K562 (cell line): Measurements from ENCODE around the gene SCGB1A1. TPM values are rescaled to one million over a fixed set of nuclear protein-coding genes. Genes with fewer than 3 reads are reported as not detected.

Source experiments
- CTBP1 ChIP-seq: fragments of 450-650 bp; IDR thresholded peaks from 2 replicates; pipeline ENCODE4 v1.6.1; 2016; ENCODE audit warnings: borderline replicate concordance
- CTCF ChIP-seq, 3 experiments: IDR thresholded peaks in 2 of 3; conservative IDR thresholded peaks in 1 of 3; 2 replicates each; pipeline ENCODE4 v1.5.1; 2011 to 2012; ENCODE audit warnings: low read length in 3 of 3, mild to moderate bottlenecking in 3 of 3, control low read depth in 2 of 3, improper control_type of control experiment in 1 of 3, inconsistent platforms in 1 of 3, low read depth in 1 of 3, mixed read lengths in 1 of 3, moderate library complexity in 1 of 3; ENCODE audit not compliant: insufficient read depth in 2 of 3
- HMBOX1 ChIP-seq: sonication (generic); IDR thresholded peaks from 2 replicates; pipeline ENCODE4 v1.6.1; 2016
- JUND ChIP-seq, 2 experiments: IDR thresholded peaks; 2 replicates in 1 of 2; 3 replicates in 1 of 2; pipeline ENCODE4 v1.6.1; 2011; ENCODE audit warnings: borderline replicate concordance in 2 of 2, low read depth in 2 of 2, low read length in 2 of 2, improper control_type of control experiment in 1 of 2, missing biosample characterization in 1 of 2, missing genetic modification characterization in 1 of 2, missing genetic modification reagents in 1 of 2
- MAFG ChIP-seq: fragments of 450-650 bp; conservative IDR thresholded peaks from 2 replicates; pipeline ENCODE4 v1.6.1; 2016; ENCODE audit warnings: missing genetic modification characterization, missing compliant biosample characterization
- PHF20 ChIP-seq: fragments of 450-650 bp; IDR thresholded peaks from 2 replicates; pipeline ENCODE4 v1.6.1; 2018; ENCODE audit not compliant: partially characterized antibody
- ZNF143 ChIP-seq: sonication (generic); formaldehyde crosslinking; IDR thresholded peaks from 2 replicates; pipeline ENCODE4 v1.9.0; 2022; ENCODE audit warnings: mild to moderate bottlenecking, missing genetic modification reagents
- ZNF311 ChIP-seq: fragments of 250-450 bp; sonication (Bioruptor Pico); IDR thresholded peaks from 2 replicates; pipeline ENCODE4 v1.4.0; 2020; ENCODE audit warnings: mild to moderate bottlenecking, moderate library complexity
- polyA plus RNA-seq, 8 experiments: library from polyadenylated mRNA; depleted of rRNA in 4 of 8; stranded (reverse) in 5 of 8; unstranded in 3 of 8; fragments of >200 nt; fragmentation: Nextera tagmentation in 2 of 8; fragmentation: Illumina TruSeq in 1 of 8; extraction: Ambion mirVana in 2 of 8; extraction: Trizol in 1 of 8; gene quantifications; 2 replicates each; pipeline versions ENCODE4 v1.2.1 to v1.2.3, GENCODE V29; 2011 to 2014; ENCODE audit warnings: inconsistent platforms in 1 of 8, missing spikeins in 1 of 8
- total RNA-seq, 7 experiments: library from RNA; depleted of rRNA in 6 of 7; stranded (reverse); fragments of >200 nt in 6 of 7; fragmentation: Illumina TruSeq in 2 of 7; extraction: Trizol in 2 of 7; gene quantifications; 2 replicates each; pipeline versions ENCODE4 v1.2.1 to v1.2.3, GENCODE V29; 2011 to 2021; ENCODE audit warnings: low replicate concordance in 1 of 7

SCGB1A1 gene
- total and polyA plus RNA-seq, 9 of the 15 experiments (the other 6 are each of a cell fraction or from before 2014, with no cell fraction given), result 0.55 TPM; not detected in 8

DNA sequence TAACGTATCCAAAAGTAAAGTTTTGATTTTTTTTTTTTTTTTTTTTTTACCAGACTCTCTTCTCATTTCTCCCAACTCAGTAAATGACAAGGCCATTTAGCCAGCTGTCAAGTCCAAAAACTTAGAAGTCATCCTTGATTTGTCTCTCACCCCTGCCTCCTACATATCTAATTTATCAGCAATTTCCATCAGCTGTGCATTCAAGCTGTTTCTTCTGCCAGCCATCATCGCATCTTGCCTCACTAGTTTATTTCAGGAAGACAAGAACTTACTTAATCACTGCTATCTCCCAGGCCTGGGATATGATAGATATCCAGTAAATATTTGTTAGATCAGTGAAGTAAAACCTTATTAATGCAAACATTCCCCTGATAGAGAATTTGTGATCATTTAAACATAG is 47.6 kb downstream of the SCGB1A1 start (continued):
- no peak for TF ChIP-seq CTCF (IDR thresholded peaks at IDR 0.05 in 2 of 3, conservative IDR thresholded peaks at IDR 0.05 in 1 of 3; ENCODE audit: insufficient read depth in 2 of 3, low read depth in 1 of 3, low read length in 3 of 3)
- TF ChIP-seq CTBP1, result peak; percentile 42; the same call in 1 of the 2 replicates
- no peak for TF ChIP-seq ZNF311 (CRISPR knock-in tag)
- TF ChIP-seq MAFG (tag), result peak; percentile 55
- no peak for TF ChIP-seq PHF20
- TF ChIP-seq ZNF143 (CRISPR knock-in tag), result no peak
- peak; percentile 41; the same call in 1 of the 2 replicates for TF ChIP-seq HMBOX1
- peak; percentile 23; the same call in 1 of the 2 replicates for TF ChIP-seq JUND (IDR thresholded peaks at IDR 0.05; ENCODE audit: borderline replicate concordance, low read depth, low read length)
- no peak; the same call in 2 of the 3 replicates for TF ChIP-seq JUND (tag; IDR thresholded peaks at IDR 0.05; ENCODE audit: borderline replicate concordance, low read depth, low read length)
